Embryonic facial prominence (tissue), 1 donor: ENCODE results near the gene KDM5C.

Experiments used
- DNase-seq: peaks from one replicate; pipeline ENCODE4 v3.0.0-alpha.2; 2016; ENCODE audit errors: extremely low spot score

KDM5C gene

DNA sequence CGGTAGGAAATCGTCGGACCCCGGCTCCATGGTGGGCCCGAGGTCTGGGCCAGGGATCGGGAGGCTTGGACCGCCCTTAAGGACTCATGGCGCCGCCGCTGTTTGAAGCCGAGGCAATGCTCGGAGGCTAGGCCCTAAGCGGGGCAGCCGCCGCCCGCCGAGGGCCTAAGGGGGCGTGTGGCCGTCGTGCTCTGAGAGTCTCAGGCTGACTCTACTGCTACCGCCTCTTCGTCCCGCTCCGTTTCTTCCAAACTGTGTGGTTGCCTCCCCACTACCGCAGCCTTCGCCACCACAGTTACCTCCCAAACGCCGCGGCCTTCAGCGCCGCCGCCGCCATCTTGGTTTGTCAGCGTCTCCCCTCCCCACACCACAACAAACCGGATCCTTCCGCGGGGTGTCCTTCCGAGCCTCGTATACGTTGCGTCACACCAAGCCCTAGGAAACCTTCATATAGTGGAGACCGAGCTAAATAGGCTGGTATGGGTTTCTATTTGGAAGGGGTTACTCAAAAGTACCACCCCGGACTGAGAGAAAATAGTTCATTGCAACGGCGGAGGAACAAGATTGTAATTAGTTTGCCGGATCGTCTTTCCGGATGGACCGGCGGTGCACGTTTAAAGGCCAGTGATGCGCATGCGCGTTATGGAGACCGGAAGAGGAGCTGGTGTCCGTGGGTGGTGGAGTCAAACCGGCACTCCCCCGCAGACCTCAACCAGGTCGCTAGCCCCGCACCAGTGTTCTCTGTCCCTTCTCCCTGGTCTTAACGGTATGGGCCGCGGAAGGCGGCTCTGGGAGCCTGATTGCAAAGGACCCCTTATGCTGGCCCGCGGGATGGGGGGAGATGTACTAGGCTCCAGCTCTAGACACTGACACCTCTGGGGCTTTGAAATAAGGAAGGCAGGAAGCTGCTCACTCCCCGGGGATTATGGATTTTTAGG lies at the start of gene KDM5C:
Gene KDM5C (minus strand): TSS at position 348 of the 938 bp plus-strand sequence. CDS start 318 bp downstream, at position 30.
- DNase-seq = peak; percentile 86

DNA sequence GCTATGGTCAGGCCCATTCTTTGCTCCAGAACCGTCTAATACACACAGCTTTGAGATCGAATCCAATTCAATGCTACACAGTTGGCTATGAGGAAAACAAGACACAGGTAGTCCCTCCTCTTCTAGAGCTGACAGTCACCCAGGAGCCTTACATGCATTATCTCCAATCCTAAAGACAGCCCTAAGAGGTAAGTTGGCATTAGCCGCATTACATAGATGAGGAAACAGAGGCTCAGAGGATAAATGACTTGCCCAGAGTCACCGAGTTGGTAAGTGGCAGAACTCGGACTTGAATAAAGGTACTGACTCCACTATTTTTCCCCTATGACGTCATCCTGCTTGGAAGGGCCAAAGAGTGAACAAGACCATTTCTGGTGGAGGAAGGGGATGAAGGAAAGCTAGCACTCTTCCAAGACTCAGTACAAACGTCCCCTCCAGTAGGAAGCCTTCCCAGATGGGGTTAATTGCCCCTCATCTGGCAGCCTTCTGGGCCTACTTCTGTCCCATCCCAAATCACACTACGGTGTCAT lies 47.9 kb upstream of the KDM5C start:
- DNase-seq = no peak

DNA sequence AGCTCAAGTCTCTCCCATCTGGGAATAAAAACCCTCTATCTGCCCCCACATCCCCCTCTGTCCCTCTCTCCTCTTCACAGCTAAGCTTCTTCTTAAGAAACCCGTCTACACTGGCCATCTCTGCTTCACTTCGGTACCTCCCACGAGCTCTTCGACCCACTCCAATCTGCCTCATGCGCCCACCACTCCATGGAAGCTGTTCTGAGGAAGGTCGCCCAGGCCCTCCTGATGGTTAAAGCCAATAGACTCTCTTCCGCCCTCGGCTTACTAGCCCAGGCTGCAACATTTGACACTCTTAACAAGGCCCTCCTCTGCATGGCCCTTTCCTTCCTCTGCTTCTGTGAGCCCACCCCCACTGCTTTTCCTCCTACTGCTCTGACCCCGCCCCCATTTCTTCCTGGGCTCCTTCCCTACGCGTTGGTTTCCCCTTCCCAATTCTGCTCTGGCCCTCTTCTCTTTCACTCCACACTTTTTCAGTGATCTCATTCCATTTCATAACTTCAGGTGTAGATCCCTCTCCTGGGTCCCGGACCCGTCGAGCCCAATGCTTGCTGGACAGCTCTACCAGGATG lies 44.6 kb upstream of the KDM5C start:
- no peak for DNase-seq

DNA sequence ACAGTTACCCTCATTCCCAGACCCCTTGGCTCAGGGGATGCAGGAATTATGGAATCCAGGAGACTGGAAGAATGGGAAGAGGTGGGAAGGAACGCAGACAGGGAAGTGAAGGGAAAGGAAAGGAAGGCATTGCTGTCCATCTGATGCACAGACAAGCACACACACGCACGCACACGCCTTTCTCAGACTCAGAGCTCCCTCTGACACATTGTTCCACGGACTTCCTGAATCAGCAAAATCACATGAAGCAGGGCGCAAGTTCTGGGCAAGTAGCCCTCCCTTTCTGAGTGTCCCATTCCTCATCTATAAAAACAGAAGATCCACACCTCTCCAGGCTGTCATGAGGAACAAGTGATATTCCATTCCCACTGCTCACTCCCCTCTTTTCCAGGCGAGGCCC lies 43.2 kb upstream of the KDM5C start:
- DNase-seq = no peak

DNA sequence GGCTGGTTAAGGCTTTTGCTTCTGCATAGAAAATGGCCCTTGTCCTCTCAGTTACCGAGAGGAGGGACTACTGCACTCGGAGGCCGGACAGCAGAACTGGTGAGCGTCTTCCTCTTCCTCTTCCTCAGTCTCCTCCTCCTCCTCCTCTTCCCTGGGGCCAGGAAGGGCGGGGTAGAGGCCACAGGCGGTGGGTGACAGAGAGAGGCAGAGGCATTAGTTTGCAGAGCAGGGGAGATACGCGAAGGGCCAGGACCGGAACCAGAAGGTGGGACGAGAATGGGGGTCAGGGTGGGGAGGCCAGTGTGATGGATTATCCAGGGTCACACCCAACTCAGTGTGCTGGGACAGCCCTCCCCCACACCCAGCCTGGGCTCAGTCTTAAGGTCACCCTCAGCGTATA lies 41.9 kb upstream of the KDM5C start:
- no peak for DNase-seq

DNA sequence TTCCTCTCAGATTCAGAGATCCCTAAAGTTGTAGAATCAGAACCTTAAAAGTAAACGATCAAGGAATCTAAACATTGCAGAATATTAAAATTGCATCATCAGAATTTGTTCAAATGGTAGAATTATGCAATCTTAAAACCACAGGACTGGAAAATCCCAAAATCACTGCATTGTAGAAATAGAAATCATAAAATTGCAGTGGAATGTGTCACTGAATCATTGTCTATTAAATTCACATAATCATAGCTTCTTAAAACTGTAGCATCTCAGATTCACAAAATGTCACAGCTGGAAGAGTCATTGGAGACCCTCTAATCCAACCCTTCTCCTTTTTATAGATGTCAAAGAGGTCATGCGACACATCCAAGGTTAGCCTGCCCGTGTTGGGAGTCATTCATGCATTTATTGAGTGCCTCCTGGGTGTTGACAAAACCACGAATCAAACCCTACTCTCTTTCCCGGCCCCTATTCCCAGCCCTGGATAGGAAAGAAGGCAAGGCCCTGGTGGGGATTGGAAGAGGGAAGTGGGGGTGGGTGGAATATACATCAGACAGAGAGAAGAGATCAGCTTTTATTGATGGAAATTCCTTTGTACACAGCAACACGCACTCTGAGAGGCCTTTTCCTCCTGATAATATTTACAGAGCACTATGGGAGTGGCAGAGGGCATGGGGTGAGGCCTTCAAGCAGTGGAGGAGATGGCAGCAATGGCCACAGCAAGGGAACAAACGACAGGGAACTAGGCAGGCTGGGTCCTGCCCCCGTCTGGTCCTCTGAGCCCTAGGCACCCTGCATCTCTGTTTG lies 41.0 kb upstream of the KDM5C start:
- no peak for DNase-seq

DNA sequence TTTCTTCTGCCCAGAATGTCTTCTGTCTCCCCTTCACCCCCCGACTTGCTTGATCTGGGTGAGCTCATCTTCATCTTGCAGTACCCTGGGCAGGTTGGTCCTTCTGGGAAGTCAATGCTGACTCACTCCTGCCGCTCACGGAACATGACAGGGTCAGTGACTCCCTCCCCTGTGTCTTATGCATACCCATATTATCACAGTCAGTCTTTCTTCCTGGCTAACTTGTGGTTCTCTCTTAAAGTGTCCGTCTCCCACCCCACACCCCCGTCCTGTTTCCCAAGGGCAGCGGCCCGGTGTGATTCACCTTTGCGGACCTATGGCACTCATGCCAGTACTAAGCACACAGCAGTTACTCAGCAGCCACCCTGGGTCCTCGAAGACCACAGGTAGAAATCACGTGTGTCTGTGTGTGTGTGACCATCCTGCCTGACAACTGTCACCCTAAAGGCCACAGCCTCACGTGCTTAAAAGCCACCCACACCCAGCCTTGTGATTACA lies 38.6 kb upstream of the KDM5C start:
- no peak for DNase-seq

DNA sequence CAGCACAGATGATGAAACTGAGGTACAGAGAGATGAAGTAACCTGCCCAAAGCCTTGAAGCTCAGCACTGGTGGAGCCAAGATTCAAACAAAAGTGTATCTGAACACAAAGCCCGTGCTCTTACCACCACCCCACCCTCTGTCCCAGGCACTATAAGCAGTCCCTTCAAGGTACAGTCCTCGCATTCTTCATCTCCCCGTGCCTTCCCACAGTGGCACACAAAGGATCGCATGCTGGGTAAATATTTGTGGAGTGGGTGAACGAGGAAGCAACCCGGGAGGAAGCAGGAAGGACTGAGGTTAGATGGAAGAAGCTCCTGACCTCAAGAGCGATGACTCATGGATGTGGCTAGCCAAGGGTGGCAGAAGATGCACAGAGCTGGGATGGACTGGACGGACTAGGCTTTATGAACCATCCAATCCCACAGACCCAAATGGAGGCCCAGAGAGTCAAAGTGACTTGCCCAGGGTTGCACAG lies 37.9 kb upstream of the KDM5C start:
- no peak for DNase-seq

DNA sequence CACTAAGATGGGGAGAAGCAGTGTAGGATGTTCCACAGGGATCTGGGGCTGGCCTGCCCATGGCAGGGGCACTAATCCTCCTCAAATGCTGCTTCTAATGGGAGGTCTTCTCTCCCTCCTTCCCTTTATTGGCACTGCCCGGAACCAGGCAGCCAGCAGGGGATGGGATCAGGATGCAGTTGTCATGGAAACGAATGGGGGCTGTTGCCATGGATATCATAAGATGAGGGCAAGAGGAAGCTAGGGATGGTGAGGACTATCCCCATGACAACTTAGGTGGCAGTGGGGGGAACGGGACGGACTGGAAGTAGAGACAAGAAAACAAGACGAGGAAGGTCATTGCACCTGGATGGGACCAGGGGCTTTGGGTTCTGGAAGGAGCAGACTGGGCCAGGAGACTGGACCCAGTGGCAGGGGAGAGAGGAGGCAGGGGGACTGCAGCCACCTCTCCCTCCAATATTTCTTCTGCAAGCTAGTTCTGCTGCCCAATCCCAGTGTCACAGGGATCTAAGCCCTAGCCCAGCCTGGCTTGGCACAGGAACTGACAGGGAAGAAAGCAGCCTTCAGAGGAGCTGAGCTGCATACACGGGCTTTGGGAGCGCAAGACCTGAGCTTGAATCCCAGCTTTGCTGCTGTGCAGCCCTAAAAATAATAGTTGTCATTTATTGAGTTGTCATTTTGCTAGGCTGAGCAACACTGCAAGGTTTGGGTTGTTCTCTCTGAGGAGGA lies 37.3 kb upstream of the KDM5C start:
- no peak for DNase-seq

DNA sequence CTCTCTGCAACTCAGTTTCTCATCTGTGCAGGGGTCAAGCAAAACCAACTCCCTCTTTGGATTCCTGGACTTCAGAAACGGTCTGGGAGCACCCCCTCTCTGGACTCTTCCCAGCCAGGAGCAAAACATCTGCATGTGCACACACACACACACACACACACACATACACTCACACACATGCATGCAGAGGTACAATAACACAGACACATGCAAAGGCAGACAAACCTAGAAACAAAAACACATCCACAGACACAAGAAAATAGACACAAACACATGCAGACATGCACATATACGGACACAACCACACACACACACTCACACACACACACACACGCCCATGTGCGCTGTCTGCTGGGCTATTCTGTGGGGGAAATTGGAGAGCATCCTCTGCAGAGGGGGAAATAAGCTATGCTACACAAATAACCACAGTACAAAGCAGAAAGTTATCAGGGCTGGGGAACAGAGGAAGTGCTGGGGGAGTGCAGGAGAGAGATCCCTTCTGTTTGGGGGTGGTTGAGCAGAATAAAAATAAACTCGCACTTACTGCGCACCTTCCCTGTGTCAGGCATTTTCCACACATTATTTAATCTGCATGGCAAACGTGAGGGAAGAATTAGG lies 36.5 kb upstream of the KDM5C start:
- DNase-seq = no peak

DNA sequence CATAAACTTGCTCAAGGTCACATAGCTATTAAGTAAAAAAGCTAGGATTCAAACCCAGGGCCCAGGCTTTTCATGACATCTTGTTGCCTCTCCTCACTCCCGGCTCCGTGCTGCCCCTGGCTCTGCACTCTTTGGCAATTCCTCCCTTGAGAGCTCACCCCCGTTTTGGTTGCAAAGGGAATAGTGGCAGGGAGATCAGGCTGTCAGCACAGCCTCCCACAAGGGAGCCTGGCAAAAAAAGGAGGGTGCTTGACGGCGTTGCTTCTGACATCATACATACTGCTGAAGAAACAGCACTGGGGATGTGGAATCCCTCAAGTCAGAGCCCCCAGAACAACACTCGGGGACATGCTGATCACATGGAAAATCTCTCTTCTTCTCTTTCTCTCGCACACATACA lies 35.8 kb upstream of the KDM5C start:
- DNase-seq = no peak

DNA sequence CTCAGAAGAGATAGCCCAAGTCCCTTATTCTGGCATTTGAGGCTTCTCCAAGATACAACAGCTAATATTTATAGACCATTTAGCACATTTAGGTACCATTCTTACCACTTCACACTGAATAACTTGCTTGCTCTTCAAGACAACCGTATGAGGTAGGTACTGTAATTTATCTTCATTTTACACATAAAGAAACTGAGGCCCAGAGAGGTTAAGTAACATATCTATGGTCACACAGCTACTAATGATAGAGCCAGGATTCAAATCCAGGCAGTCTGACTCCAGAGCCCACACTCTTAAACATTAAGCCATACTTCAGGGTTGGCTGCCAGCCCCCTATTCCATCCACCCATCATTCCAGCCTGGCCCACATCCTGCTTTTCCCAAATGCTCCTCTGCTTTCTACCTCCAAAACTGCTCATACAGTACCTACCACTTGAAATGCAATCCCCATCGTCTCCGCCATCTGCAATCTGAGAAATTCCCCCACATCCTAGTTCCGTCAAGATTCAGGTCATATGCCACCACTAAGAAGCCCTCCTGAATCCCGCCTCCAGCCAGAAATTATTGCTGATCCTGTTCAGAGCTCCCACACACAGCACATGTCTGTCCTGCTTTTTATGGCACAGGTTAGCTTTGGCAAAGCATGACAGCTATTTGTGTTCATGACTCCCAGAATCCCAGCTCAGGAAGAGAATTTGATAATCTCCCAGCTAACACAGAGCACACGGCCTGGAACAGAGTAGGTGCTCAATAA lies 32.8 kb upstream of the KDM5C start:
- DNase-seq = no peak

DNA sequence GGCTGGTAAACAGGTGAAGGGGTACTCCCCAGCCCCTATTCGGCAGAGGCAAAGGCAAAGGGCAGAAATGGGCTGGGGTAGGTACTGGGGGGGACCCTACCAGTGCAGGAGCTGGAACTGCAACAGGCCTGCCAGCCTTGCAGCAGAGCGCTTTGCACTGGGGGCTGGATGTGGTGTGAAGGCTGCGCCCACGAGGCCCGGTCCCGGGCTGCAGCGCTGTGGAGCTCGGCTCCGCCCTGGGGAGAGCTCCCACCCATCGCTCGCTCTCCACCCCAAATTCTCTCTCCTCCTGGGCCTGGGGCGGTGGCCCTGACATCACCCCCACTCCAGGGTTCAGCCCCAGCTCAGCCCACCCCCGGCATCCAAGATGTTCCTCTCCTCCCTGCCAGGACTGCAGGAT lies 32.2 kb upstream of the KDM5C start:
- DNase-seq = no peak

DNA sequence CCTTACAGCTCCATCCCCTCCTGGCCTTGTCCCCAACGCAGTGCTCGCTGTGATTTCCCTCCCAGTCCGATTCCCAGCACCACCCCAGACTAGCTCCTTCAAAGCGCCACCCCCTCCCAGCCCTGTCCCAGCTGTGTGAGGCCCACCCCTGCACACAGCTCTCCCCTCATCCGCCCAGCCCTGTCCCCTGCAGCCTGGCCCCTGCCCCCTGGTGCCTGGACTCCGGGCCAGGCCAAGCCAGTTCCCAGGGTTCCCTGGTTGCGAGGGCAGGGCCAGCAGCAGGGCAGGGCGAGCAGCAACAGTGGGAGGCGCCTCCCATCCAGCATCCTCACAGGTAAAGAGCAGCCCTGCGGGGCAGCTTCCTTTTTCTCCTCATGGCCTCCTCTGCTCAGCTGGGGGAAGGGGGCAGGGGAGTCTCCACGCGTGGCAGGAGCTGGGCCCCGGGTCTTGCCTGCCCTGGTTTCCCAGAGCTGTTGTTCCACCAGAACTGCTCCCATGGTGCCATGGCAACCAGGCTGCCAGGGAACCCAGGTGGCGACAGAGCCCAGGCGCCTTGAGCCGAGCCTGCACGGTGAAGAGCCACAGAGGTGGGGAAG lies 31.5 kb upstream of the KDM5C start:
- DNase-seq = no peak

DNA sequence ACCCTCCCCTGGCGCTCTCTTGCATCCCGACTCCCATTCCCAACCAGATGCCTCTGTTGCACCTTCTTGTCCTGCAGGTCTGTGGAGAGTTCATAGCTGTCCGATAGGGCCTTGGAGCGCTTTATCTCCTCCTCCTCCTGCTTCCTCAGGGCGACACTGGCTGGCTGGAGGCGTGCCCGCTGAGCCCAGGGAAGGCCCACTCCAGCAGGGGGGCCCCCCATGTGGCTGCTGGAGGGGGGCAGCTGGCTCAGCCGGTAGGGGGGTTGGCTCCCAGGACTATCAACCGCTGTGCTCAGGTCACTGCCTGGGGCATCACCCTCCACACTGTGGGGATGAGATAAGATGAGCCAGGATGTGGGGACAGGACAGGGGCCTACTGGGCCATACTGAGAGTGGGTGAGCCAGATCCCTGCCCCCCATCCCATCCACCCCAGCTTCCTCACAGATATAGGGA lies 30.8 kb upstream of the KDM5C start:
- no peak for DNase-seq

DNA sequence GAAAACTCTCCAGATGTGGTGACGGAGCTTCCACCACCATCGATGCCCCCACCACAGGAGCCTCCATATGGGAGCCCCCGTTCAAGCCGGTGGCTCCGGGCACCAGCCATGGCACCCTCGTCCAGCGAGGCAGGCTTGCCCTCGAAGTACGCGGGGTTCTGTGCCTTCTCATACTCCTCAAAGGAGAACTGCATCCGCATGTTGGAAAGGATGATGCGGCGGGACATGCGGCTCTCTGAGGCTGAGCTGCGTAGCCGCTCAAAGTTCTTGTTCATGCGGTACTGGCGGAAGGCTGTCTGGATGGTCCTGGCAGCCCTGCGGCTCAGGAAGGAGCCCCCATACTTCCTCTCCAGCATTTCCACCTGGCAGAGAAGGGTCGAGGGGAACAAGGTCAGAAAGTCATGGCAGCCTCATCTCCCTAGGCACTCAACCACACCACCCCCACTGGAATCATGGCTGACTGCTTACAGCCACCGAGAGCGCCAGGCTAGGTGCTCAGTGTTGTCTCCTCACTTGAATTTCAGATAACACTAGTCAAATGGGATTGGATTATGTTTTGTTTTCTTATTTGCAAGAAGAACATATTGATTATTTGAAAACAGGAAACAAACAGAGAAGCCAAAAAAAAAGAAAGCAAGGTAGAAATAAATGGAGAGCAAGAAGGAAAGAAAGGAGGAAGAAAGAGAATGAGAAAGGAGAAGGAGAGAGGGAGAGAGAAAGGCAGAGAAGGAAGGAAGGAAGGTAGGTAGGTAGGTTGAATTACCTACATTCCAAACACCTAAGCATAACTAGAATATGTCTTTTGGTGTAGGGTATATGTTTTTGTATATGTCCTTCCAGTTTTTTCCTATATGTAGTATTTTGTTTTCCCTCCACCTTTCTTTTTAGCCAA lies 29.8 kb upstream of the KDM5C start:
- no peak for DNase-seq

DNA sequence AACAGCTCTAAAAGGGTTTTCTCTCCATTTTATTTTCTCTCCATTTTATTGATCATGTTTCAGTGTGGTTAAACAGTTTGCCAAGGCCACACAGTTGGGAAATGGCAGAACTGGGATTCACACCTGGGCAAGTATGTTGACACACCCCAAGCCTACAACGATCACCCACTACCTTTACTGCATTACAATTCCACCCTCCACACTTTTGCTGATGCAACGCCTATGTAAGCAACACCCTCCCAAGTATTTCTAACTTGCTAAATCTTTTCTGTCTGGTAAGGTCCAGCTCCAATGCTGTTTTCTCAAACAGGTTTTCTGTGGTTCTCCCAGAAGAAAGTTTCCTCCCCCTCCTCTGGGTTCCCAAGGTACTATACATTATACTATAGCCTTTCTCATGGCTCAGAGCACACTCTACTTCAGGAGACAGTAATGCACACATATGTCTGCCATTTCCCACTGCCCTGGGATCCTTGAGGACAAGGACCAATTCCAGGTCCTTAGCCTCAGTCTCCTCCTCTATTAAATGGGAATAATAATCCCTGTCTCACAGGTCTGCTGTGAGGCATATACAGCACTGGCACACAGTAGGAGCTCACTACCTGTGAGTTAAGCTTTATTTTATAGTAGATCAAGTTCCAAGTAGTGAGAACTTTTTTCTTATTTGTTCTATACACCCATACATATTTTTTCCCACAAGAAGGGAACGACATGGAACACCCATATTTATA lies 28.4 kb upstream of the KDM5C start:
- no peak for DNase-seq

DNA sequence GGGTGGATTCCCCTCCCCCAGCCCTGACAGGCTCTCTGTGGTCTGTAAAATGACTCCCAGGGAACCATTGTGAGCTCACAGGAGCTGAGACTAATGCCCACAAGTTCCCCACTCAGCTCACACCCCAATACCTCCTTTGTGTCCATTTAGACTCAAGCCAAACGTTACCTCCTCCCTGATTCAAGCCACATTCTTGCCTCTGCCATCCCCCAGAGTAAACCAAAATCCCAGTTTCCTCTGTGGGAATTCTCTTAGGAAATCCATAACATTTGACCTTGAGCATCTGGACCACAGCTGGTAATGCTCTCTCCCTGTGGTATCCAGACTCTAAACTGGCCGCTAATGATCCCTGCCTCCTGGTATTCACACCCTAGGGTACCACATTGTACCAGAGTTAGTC lies 26.3 kb upstream of the KDM5C start:
- DNase-seq = no peak
